Renal pelvis (tissue), 4 donors: Measurements from ENCODE around the gene ADIPOR1. TPM values are rescaled to one million over a fixed set of nuclear protein-coding genes. Genes with fewer than 3 reads are reported as not detected.
"Not testable (repeated sequence)": the region's sequence is repeated elsewhere in the genome, so short reads cannot be mapped to it uniquely, and the experiment has no call there.

Experiments used
- DNase-seq: peaks from one replicate; pipeline ENCODE4 v3.0.0-alpha.2; 2013
- polyA plus RNA-seq, 3 donors: library from polyadenylated mRNA; unstranded; fragments of 120-200 nt; gene quantifications; one replicate each; pipeline ENCODE4 v1.2.1, GENCODE V29; 2013; ENCODE audit not compliant: insufficient read length in 3 of 3

The ADIPOR1 gene
- polyA plus RNA-seq, 3 donors, result 72.5 to 79.9 (median 74.9) TPM

- no peak for DNase-seq
Observed at GRCh38 chr1:202944438-202944921, 13.6 kb downstream of the ADIPOR1 start.

GRCh38 chr1:202942426-202942825 lies 15.7 kb downstream of the ADIPOR1 start:
- no peak for DNase-seq

GRCh38 chr1:202941372-202941771 lies 16.7 kb downstream of the ADIPOR1 start:
- DNase-seq, result no peak

- no peak for DNase-seq
Observed at GRCh38 chr1:202940561-202940960, 17.6 kb downstream of the ADIPOR1 start.

DNA sequence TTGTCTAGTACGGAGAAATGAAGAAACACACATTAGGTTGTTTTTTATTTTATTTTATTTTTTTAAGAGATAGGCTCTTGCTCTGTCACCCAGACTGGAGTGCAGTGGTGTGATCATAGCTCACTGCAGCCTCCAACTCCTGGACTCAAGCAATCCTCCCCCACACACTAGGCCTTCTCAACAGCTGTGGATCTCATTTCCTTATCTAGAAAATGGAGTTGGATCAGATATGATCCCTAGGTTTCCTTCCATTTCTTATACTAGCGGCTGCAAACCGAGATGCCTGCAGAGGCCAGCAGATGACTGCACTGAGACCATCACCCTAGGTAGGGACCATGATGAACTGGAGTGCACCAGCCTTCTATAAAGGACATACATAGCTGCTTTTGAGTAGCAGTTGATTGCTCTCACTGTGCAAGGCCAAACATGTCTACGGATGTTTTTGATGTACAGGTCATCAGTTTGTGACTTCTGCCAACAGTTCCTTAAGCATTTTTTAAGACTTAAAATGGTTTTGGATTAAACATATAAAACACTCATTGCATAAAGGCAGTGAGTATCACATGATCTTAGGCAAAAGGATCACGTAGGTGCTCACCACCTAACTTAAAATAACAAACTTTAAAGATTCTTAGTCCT lies 19.7 kb downstream of the ADIPOR1 start:
- no peak for DNase-seq

GRCh38 chr1:202936409-202936808 lies 21.7 kb downstream of the ADIPOR1 start:
- DNase-seq, result not testable (repeated sequence)

DNA sequence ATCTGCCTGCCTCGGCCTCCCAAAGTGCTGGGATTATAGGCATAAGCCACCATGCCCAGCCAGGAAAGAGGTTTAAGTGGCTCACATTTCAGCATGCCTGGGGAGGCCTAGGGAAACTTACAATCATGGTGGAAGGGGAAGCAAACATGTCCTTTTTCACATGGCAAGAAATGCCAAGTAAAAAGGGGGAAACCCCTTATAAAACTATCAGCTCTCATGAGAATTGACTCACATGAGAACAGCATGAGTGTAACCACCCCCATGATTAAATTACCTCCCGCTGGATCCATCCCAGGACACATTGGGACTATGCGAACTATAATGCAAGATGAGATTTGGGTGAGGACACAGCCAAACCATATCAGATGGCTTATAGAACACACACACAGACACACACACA lies 22.3 kb downstream of the ADIPOR1 start:
- DNase-seq, result no peak

DNA sequence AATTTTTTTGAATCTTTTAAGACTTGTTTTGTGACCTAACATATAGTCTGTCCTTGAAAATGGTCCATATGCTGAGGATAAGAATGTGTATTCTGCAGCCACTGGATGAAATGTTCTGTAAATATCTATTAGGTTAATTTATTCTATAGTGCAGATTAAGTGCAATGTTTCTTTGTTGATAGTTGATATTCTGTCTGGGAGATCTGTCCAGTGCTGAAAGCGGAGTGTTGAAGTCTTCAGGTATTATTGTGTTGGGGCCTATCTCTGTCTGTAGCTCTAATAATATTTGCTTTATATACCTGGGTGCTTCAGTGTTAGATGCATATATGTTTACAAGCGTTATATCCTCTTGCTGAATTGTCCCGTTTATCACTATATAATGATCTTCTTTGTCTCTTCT lies 23.4 kb downstream of the ADIPOR1 start:
- DNase-seq, result no peak

DNA sequence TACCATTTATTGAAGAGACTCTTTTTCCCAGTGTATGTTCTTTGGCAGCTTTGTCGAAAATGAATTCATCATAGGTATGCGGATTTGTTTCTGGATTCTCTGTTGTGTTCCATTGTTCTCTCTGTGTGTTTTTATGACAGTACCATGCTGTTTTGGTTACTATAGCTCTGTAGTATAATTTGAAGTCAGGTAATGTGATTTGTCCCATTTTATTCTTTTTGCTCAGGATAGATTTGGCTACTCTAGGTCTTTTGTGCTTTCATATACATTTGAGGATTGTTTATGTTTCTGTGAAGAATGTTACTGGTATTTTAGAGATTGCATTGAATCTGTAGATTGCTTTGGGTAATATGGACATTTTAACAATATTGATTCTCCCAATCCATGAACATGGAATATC lies 25.6 kb downstream of the ADIPOR1 start:
- DNase-seq, result no peak

GRCh38 chr1:202926581-202927491 lies 31.3 kb downstream of the ADIPOR1 start, which contains the start of gene KLHL12:
KLHL12 (minus strand) TSS chr1:202927234; CDS start chr1:202925162, 2,072 bp downstream.
- DNase-seq, result peak; percentile 96

DNA sequence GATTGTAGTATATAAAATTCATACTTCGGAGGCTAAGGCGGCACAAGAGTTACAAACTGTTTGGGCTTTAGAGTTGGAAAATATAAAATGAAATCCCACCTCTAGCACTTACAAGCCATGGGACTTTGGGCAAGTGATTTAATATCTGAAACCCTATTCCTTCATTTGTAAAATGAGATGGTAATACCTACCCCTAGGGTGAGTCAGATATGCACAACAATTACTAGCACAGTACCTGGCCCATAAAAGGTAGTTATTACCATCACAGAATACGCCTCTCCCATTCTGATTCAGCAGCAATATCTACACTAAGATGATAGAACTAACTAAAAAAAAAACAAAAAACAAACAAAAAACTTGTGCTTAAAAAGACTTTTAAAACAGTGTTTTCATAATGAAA lies 34.6 kb downstream of the ADIPOR1 start:
- no peak for DNase-seq

DNA sequence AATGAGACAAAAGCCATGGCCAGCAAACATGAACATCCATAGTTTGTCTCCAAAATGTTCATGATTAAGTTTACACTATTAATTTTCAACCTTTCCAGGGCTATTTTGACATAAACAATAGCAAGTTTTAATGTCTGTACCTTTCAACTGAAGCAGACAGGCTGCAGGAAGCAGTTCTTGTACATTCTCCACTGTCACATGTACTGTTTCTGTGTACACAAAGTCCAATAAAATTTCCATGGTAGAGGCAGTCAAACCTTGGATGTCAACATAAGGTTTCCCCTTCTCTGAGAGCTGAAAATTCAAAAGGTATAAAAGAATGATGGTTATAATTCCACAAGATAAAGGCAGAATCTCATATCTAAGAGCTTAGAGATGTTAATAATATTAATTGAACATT lies 38.5 kb downstream of the ADIPOR1 start:
- DNase-seq, result no peak

GRCh38 chr1:202915146-202915545 lies 43.0 kb downstream of the ADIPOR1 start:
- DNase-seq, result no peak

DNA sequence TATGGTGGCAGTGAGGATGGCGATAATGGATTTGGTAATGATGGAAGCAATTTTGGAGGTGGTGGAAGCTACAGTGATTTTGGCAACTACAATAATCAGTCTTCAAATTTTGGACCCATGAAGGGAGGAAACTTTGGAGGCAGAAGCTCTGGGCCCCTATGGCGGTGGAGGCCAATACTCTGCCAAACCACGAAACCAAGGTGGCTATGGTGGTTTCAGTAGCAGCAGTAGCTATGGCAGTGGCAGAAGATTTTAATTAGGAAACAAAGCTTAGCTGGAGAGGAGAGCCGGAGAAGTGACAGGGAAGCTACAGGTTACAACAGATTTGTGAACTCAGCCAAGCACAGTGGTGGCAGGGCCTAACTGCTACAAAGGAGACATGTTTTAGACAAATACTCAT lies 45.6 kb downstream of the ADIPOR1 start:
- DNase-seq, result not testable (repeated sequence)

DNA sequence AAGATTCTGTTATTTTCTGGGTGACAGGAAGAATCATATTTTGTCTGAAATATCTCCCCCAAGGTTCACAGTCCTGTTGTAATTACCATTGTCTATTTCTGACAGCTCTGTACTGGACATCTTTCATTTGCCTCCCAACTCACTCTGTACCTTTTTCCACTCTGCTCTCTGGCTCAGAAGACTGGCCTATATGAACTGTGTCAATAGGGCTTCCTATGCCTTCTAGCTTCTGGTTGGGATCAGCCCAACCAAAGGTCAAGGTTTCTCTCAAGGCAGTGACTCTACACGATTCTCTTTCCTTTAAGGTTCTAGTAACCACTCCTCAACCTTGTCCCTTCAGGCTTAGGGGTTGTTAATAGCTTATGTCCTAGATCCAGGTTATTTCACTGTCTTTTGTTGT lies 48.6 kb downstream of the ADIPOR1 start:
- no peak for DNase-seq

DNA sequence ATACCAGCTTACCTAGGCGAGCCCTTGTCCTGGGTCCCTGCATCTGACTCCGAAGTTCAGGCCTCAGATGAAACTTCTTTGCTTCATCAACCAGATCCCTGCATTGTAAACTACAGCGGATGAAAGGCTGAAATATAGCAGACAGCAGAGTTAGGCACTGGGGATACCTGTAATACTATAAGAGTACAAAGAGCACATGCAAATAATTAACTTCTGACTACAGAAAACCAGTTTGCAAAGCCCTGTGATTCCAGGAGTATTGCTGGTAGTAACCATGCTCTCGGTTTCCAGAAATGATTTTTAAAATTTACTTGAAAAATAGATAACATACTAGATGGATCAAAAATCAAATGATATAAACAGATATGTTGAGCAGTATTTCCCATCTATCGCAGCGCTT lies 49.1 kb downstream of the ADIPOR1 start:
- no peak for DNase-seq

DNA sequence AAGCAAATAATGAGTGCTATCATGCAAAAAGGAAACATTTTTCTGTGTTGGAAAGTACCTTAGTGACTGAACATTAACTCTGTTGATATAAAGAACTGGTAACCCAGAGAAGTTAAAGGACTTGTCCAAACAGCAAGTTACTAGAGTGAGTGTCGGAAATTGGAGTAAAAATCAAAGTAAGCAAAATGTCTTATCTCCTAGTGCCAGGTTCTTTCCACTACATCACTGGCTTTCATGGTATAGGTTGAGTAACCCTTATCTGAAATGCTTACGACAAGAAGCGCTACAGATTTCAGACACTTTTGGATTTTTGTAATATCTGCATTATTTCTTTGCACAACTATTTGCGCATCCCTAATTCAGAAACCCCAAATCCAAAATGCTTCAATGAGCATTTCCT lies 52.8 kb downstream of the ADIPOR1 start:
- no peak for DNase-seq

DNA sequence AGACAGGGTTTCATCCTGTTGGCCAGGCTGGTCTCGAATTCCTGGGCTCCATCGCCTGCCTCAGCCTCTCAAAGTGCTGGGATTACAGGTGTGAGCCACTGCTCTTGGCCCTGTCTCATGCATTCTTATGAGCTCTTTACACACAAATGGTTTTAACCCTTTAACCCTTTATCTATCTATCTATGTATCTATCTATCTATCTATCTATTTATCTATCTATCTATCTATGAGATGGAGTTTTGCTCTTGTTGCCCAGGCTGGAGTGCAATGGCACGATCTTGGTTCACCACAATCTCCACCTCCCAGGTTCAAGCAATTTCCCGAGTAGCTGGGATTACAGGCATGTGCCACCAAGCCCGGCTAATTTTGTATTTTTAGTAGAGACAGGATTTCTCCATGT lies 54.3 kb downstream of the ADIPOR1 start:
- DNase-seq, result not testable (repeated sequence)

GRCh38 chr1:202901555-202901954 lies 56.6 kb downstream of the ADIPOR1 start:
- DNase-seq, result no peak

DNA sequence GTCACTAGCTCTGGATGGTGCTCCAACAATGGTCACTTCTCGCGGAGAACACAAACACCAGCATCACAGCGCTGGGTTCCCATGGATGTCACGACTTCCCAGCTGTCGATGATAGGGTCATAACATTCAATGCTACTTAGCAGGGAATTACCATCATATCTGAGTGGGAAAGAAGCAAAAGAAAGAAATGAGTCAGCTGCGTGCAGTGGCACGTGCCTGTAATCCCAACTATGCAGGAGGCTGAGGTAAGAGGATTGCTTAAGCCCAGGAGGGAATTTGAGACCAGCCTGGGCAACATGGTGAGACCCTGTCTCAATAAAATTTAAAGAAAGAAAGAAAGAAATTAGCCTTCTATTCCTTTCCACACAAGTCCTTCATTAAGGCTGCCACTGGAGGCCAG lies 65.6 kb downstream of the ADIPOR1 start:
- DNase-seq, result no peak
